Measurements from ENCODE around the gene TSPAN6. TPM values are rescaled to one million over a fixed set of nuclear protein-coding genes. Genes with fewer than 3 reads are reported as not detected.
A peak's percentile ranks its signal among the peaks of the same experiment; 100 is the strongest.

Gene TSPAN6
- total and polyA plus RNA-seq, 4 donors = 42.6 to 97.6 (median 54.6) TPM

DNA sequence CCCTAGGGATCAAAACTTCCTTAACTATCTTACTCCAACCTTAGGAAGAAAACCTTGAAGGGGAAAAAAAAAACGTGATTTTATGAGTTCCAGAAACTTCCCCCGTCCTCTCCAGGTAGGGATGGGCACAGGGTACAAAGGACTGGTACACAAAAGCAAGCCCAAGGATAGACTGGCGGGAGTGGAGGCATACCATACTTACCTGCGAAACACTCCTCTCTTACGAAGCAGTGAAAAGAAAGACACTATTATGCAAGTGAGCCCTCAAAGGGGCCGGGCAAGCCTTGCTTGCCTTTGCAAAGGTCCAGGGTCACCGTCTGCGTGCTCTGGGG lies 651 bp downstream of the TSPAN6 start:
- H3K4me1 ChIP-seq (ENCODE audit: control insufficient read depth in 4 of 4, insufficient read depth in 4 of 4, low read length in 3 of 4) = peaks cover 0 to 2% (median 0%) of the 10 kb centered on the region in 4 donors
- H3K9ac ChIP-seq (ENCODE audit: low read depth in 1 of 2, low read length in 2 of 2) = peak overlapping the region; percentile 42 to 74
- 13% methylated on average over 8 of the region's 8 CpGs for WGBS

GRCh38 chrX:100635040-100635439 lies 1.6 kb downstream of the TSPAN6 start:
- 79% methylated on average over 5 of the region's 5 CpGs for WGBS
- no peak for TF ChIP-seq GABPA (IDR thresholded peaks at IDR 0.05 in 1 of 2, conservative IDR thresholded peaks at IDR 0.05 in 1 of 2)
- no peak for TF ChIP-seq FOXA2 (IDR thresholded peaks at IDR 0.05)
- TF ChIP-seq YY1 (IDR thresholded peaks at IDR 0.05) = no peak
- TF ChIP-seq, protein P1, sequence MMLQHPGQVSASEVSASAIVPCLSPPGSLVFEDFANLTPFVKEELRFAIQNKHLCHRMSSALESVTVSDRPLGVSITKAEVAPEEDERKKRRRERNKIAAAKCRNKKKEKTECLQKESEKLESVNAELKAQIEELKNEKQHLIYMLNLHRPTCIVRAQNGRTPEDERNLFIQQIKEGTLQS (IDR thresholded peaks at IDR 0.05) = no peak
- no peak for TF ChIP-seq EGR1 (IDR thresholded peaks at IDR 0.05; ENCODE audit: low read depth in 2 of 2)
- TF ChIP-seq HNF4G (IDR thresholded peaks at IDR 0.05) = no peak
- no peak for TF ChIP-seq MAX (IDR thresholded peaks at IDR 0.05)
- no peak for TF ChIP-seq RAD21 (IDR thresholded peaks at IDR 0.05)
- TF ChIP-seq CTCF (IDR thresholded peaks at IDR 0.05; ENCODE audit: low read depth, low read length, missing input control) = no peak
- TF ChIP-seq TAF1 (conservative IDR thresholded peaks at IDR 0.05) = no peak
- TF ChIP-seq HNF4A (conservative IDR thresholded peaks at IDR 0.05) = no peak
- no peak for TF ChIP-seq REST (IDR thresholded peaks at IDR 0.05)
- Histone ChIP-seq H3K36me3 (ENCODE audit: control insufficient read depth in 4 of 4, insufficient read depth in 3 of 4, low read depth in 1 of 4, low read length in 3 of 4) (peaks cover 2 to 4% (median 3%) of the 10 kb centered on the region in 4 donors), H3K27me3 (ENCODE audit: control insufficient read depth in 4 of 4, insufficient read depth in 4 of 4, low read length in 3 of 4) (no peaks in the 10 kb centered on the region), H3K27ac (ENCODE audit: low read depth in 1 of 2, low read length in 2 of 2) (no peak overlapping the region), H3K4me3 (ENCODE audit: low read depth in 1 of 3, low read length in 3 of 3) (no peak overlapping the region), H3K4me1 (ENCODE audit: control insufficient read depth in 4 of 4, insufficient read depth in 4 of 4, low read length in 3 of 4) (peaks cover 0 to 2% (median 0%) of the 10 kb centered on the region in 4 donors), H3K9ac (ENCODE audit: low read depth in 1 of 2, low read length in 2 of 2) (no peak overlapping the region), H3K9me3 (ENCODE audit: control insufficient read depth in 4 of 4, low read length in 3 of 4) (no peaks in the 10 kb centered on the region)
- DNase-seq (ENCODE audit: low spot score) = no peak

More for the DNA sequence above, 651 bp downstream of the TSPAN6 start:
- Histone ChIP-seq H3K9me3 (ENCODE audit: control insufficient read depth in 4 of 4, low read length in 3 of 4) (no peaks in the 10 kb centered on the region), H3K36me3 (ENCODE audit: control insufficient read depth in 4 of 4, insufficient read depth in 3 of 4, low read depth in 1 of 4, low read length in 3 of 4) (peaks cover 2 to 4% (median 2%) of the 10 kb centered on the region in 4 donors), H3K27ac (ENCODE audit: low read depth in 1 of 2, low read length in 2 of 2) (peak overlapping the region; percentile 58 to 67), H3K4me3 (ENCODE audit: low read depth in 1 of 3, low read length in 3 of 3) (peak overlapping the region; percentile 21 to 82 (median 71)), H3K27me3 (ENCODE audit: control insufficient read depth in 4 of 4, insufficient read depth in 4 of 4, low read length in 3 of 4) (no peaks in the 10 kb centered on the region)
- DNase-seq (ENCODE audit: low spot score) = no peak
- TF ChIP-seq ZBTB33 (IDR thresholded peaks at IDR 0.05) (no peak), RXRA (IDR thresholded peaks at IDR 0.05) (no peak), EGR1 (IDR thresholded peaks at IDR 0.05; ENCODE audit: low read depth in 2 of 2) (no peak), TAF1 (conservative IDR thresholded peaks at IDR 0.05) (no peak), HNF4A (conservative IDR thresholded peaks at IDR 0.05) (no peak), GABPA (IDR thresholded peaks at IDR 0.05 in 1 of 2, conservative IDR thresholded peaks at IDR 0.05 in 1 of 2) (no peak), HNF4G (IDR thresholded peaks at IDR 0.05) (no peak), YY1 (IDR thresholded peaks at IDR 0.05) (no peak), NR2F2 (IDR thresholded peaks at IDR 0.05) (no peak), RAD21 (IDR thresholded peaks at IDR 0.05) (no peak), MAX (IDR thresholded peaks at IDR 0.05) (no peak), FOXA2 (IDR thresholded peaks at IDR 0.05) (no peak), SP1 (IDR thresholded peaks at IDR 0.05) (no peak)
- TF ChIP-seq, protein P1 (IDR thresholded peaks at IDR 0.05) = no peak

All from liver (tissue), 9 donors.